ENCODE results near the gene MAL. TPM values are rescaled to one million over a fixed set of nuclear protein-coding genes. Genes with fewer than 3 reads are reported as not detected.

Gene MAL
- total RNA-seq, 1 experiment from 2014 or later, result not detected

GRCh38 chr2:95041060-95041823 is 15.7 kb downstream of the MAL start:
- ChIA-PET POLR2A (no interaction called here), CTCF (no interaction called here)
- Mint-ChIP-seq H3K27me3 (ENCODE audit: insufficient read depth, unreplicated experiment) (no peaks in the 10 kb centered on the region), H3K9me3 (ENCODE audit: unreplicated experiment) (peaks cover 41% of the 10 kb centered on the region), H3K36me3 (ENCODE audit: insufficient read depth, unreplicated experiment) (no peaks in the 10 kb centered on the region), H3K4me1 (ENCODE audit: low read depth, unreplicated experiment) (no peaks in the 10 kb centered on the region), H3K4me3 (ENCODE audit: unreplicated experiment) (no peak overlapping the region), H3K27ac (ENCODE audit: unreplicated experiment) (no peak overlapping the region)
- TF ChIP-seq CTCF (IDR thresholded peaks at IDR 0.05; ENCODE audit: insufficient read depth in 1 of 2, low read depth in 1 of 2, low read length in 1 of 2, severe bottlenecking in 1 of 2, unreplicated experiment in 1 of 2), result no peak
- DNase-seq, result no peak
- Histone ChIP-seq H3K4me1 (no peaks in the 10 kb centered on the region), H3K4me3 (ENCODE audit: low read depth, low read length) (no peak overlapping the region), H3K9me3 (no peaks in the 10 kb centered on the region), H3K36me3 (ENCODE audit: control insufficient read depth, insufficient read depth, low read length) (no peaks in the 10 kb centered on the region; the same call in 1 of the 2 replicates), H3K27me3 (replicated peaks; ENCODE audit: control insufficient read depth, insufficient read depth, low read length) (no peaks in the 10 kb centered on the region)
- BruUV-seq (replicated peaks), result no TSS peak
- intact Hi-C loops (cut with micrococcal nuclease; ENCODE audit: unreplicated experiment), result no loop called here

GRCh38 chr2:95041824-95042442 is 16.4 kb downstream of the MAL start:
- Histone ChIP-seq H3K4me3 (ENCODE audit: low read depth, low read length) (no peak overlapping the region), H3K36me3 (ENCODE audit: control insufficient read depth, insufficient read depth, low read length) (no peaks in the 10 kb centered on the region; the same call in 1 of the 2 replicates), H3K27me3 (replicated peaks; ENCODE audit: control insufficient read depth, insufficient read depth, low read length) (no peaks in the 10 kb centered on the region), H3K9me3 (no peaks in the 10 kb centered on the region), H3K4me1 (no peaks in the 10 kb centered on the region)
- no peak overlapping the region for H3K4me3 Mint-ChIP-seq (ENCODE audit: unreplicated experiment)
- TF ChIP-seq CTCF (IDR thresholded peaks at IDR 0.05; ENCODE audit: insufficient read depth in 1 of 2, low read depth in 1 of 2, low read length in 1 of 2, severe bottlenecking in 1 of 2, unreplicated experiment in 1 of 2), result no peak
- peaks cover 34% of the 10 kb centered on the region for H3K9me3 Mint-ChIP-seq (ENCODE audit: unreplicated experiment)
- no TSS peak for BruUV-seq (replicated peaks)
- ChIA-PET CTCF (no interaction called here), POLR2A (no interaction called here)
- H3K27ac Mint-ChIP-seq (ENCODE audit: unreplicated experiment), result no peak overlapping the region
- H3K27me3 Mint-ChIP-seq (ENCODE audit: insufficient read depth, unreplicated experiment), result peaks cover 4% of the 10 kb centered on the region
- DNase-seq, result no peak
- no peaks in the 10 kb centered on the region for H3K4me1 Mint-ChIP-seq (ENCODE audit: low read depth, unreplicated experiment)
- no peaks in the 10 kb centered on the region for H3K36me3 Mint-ChIP-seq (ENCODE audit: insufficient read depth, unreplicated experiment)
- intact Hi-C loops (cut with micrococcal nuclease; ENCODE audit: unreplicated experiment), result no loop called here

GRCh38 chr2:95042472-95043271 is 17.2 kb downstream of the MAL start:
- intact Hi-C loops (cut with micrococcal nuclease; ENCODE audit: unreplicated experiment), result no loop called here
- Histone ChIP-seq H3K4me1 (no peaks in the 10 kb centered on the region), H3K36me3 (ENCODE audit: control insufficient read depth, insufficient read depth, low read length) (no peaks in the 10 kb centered on the region; the same call in 1 of the 2 replicates), H3K9me3 (no peaks in the 10 kb centered on the region), H3K4me3 (ENCODE audit: low read depth, low read length) (no peak overlapping the region), H3K27me3 (replicated peaks; ENCODE audit: control insufficient read depth, insufficient read depth, low read length) (no peaks in the 10 kb centered on the region)
- no TSS peak for BruUV-seq (replicated peaks)
- Mint-ChIP-seq H3K27me3 (ENCODE audit: insufficient read depth, unreplicated experiment) (peaks cover 4% of the 10 kb centered on the region), H3K4me3 (ENCODE audit: unreplicated experiment) (no peak overlapping the region), H3K36me3 (ENCODE audit: insufficient read depth, unreplicated experiment) (no peaks in the 10 kb centered on the region), H3K9me3 (ENCODE audit: unreplicated experiment) (peaks cover 27% of the 10 kb centered on the region), H3K4me1 (ENCODE audit: low read depth, unreplicated experiment) (no peaks in the 10 kb centered on the region), H3K27ac (ENCODE audit: unreplicated experiment) (no peak overlapping the region)
- no peak for DNase-seq
- ChIA-PET POLR2A (no interaction called here), CTCF (no interaction called here)
- no peak for TF ChIP-seq CTCF (IDR thresholded peaks at IDR 0.05; ENCODE audit: insufficient read depth in 1 of 2, low read depth in 1 of 2, low read length in 1 of 2, severe bottlenecking in 1 of 2, unreplicated experiment in 1 of 2)

Data from Caco-2 (cell line).